Mammary epithelial cell (primary cell): Measurements from ENCODE around the gene SUMF2.
"Not testable (repeated sequence)": the region's sequence is repeated elsewhere in the genome, so short reads cannot be mapped to it uniquely, and the experiment has no call there.

Source experiments
- EZH2 ChIP-seq: IDR thresholded peaks from 2 replicates; pipeline ENCODE4 v1.6.1; 2012; ENCODE audit warnings: low read length, inconsistent platforms, borderline replicate concordance
- TF ChIP-seq, protein P1 (sequence below), 2 donors: IDR thresholded peaks in 1 of 2; conservative IDR thresholded peaks in 1 of 2; 2 replicates each; pipeline ENCODE4 v1.5.1; 2011 to 2012; ENCODE audit warnings: inconsistent platforms in 2 of 2, low read length in 2 of 2, mild to moderate bottlenecking in 2 of 2, control low read depth in 1 of 2, low read depth in 1 of 2; ENCODE audit not compliant: insufficient read depth in 1 of 2; ENCODE audit errors: extremely low read depth in 1 of 2

GRCh38 chr7:56031556-56031955, 32.5 kb upstream of the SUMF2 start:
- TF ChIP-seq, protein P1, sequence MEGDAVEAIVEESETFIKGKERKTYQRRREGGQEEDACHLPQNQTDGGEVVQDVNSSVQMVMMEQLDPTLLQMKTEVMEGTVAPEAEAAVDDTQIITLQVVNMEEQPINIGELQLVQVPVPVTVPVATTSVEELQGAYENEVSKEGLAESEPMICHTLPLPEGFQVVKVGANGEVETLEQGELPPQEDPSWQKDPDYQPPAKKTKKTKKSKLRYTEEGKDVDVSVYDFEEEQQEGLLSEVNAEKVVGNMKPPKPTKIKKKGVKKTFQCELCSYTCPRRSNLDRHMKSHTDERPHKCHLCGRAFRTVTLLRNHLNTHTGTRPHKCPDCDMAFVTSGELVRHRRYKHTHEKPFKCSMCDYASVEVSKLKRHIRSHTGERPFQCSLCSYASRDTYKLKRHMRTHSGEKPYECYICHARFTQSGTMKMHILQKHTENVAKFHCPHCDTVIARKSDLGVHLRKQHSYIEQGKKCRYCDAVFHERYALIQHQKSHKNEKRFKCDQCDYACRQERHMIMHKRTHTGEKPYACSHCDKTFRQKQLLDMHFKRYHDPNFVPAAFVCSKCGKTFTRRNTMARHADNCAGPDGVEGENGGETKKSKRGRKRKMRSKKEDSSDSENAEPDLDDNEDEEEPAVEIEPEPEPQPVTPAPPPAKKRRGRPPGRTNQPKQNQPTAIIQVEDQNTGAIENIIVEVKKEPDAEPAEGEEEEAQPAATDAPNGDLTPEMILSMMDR (conservative IDR thresholded peaks at IDR 0.05 in 1 of 2, IDR thresholded peaks at IDR 0.05 in 1 of 2; ENCODE audit: extremely low read depth in 1 of 2, insufficient read depth in 1 of 2, low read depth in 1 of 2, low read length in 2 of 2) = not testable (repeated sequence)
- not testable (repeated sequence) for TF ChIP-seq EZH2
